ENCODE data around the gene FATE1.

GRCh38 chrX:151750511-151750910 lies 34.7 kb downstream of the FATE1 start:
- TF ChIP-seq POLR2A (IDR thresholded peaks at IDR 0.05; ENCODE audit: low read depth, low read length) (no peak), SPI1 (IDR thresholded peaks at IDR 0.05; ENCODE audit: low read depth, low read length) (no peak), POLR2AphosphoS5 (IDR thresholded peaks at IDR 0.05; ENCODE audit: low read depth, low read length) (no peak)
